KMS-11 (cell line): ENCODE results near the gene TBATA.

Experiments used
- H2AFZ ChIP-seq: fragments of 200-600 bp; sonication (generic); 2 replicates; pipeline ENCODE4 v1.6.1; 2016; ENCODE audit warnings: antibody characterized with exemption, mixed run types, low read depth
- H3K27ac ChIP-seq: fragments of 200-600 bp; sonication (generic); 2 replicates; pipeline ENCODE4 v1.6.1; 2016; ENCODE audit warnings: mild to moderate bottlenecking, mixed run types
- H3K27me3 ChIP-seq: fragments of 200-600 bp; sonication (generic); 2 replicates; pipeline ENCODE4 v1.6.1; 2017; ENCODE audit warnings: mild to moderate bottlenecking, low read depth, mixed run types, moderate library complexity; ENCODE audit not compliant: insufficient read depth
- H3K36me3 ChIP-seq: fragments of 200-600 bp; sonication (generic); 2 replicates; pipeline ENCODE4 v1.6.1; 2017; ENCODE audit warnings: mild to moderate bottlenecking, mixed run types; ENCODE audit not compliant: insufficient read depth
- H3K4me1 ChIP-seq: fragments of 200-600 bp; sonication (generic); 2 replicates; pipeline ENCODE4 v1.6.1; 2016; ENCODE audit warnings: mild to moderate bottlenecking, low read depth, mixed run types; ENCODE audit not compliant: poor library complexity, severe bottlenecking
- H3K4me2 ChIP-seq: fragments of 200-600 bp; sonication (generic); 2 replicates; pipeline ENCODE4 v1.7.0; 2016; ENCODE audit warnings: mild to moderate bottlenecking, mixed run types
- H3K4me3 ChIP-seq: fragments of 200-600 bp; sonication (generic); IDR thresholded peaks from 2 replicates; pipeline ENCODE4 v1.6.1; 2017; ENCODE audit warnings: low read depth, low read length, mixed read lengths; ENCODE audit not compliant: insufficient read depth
- H3K79me2 ChIP-seq: fragments of 200-600 bp; sonication (generic); 2 replicates; pipeline ENCODE4 v1.6.1; 2016; ENCODE audit warnings: low read depth, mixed run types; ENCODE audit not compliant: insufficient read depth
- H3K9ac ChIP-seq: fragments of 200-600 bp; sonication (generic); 2 replicates; pipeline ENCODE4 v1.6.1; 2016; ENCODE audit warnings: mild to moderate bottlenecking, mixed run types
- H4K20me1 ChIP-seq: fragments of 200-600 bp; sonication (generic); 2 replicates; pipeline ENCODE4 v1.6.1; 2016; ENCODE audit warnings: mild to moderate bottlenecking, mixed run types; ENCODE audit not compliant: insufficient read depth
- TF ChIP-seq, protein P1 (sequence below): fragments of 200-600 bp; sonication (generic); conservative IDR thresholded peaks from 2 replicates; pipeline ENCODE4 v1.6.1; 2017; ENCODE audit warnings: low read depth, mild to moderate bottlenecking, antibody characterized with exemption, low read length, moderate library complexity, mixed read lengths

The TBATA gene

DNA sequence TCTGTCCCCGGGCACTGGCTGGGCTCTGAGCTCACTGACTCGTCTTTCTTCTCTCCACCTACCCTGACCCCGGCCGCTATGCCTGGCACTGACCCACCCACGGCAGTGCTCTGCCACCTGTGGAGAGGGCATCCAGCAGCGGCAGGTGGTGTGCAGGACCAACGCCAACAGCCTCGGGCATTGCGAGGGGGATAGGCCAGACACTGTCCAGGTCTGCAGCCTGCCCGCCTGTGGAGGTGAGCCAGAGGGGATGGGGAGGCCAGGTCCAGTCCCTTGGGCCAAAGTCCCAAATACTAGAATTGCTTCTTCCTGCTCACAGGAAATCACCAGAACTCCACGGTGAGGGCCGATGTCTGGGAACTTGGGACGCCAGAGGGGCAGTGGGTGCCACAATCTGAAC is 27.3 kb downstream of the TBATA start:
- Histone ChIP-seq H3K4me1 (no peaks in the 10 kb centered on the region), H3K79me2 (no peaks in the 10 kb centered on the region), H3K36me3 (no peaks in the 10 kb centered on the region), H3K27ac (no peak overlapping the region), H4K20me1 (no peaks in the 10 kb centered on the region), H3K9ac (no peak overlapping the region), H3K4me3 (no peak overlapping the region), H2AFZ (no peak overlapping the region), H3K4me2 (no peak overlapping the region), H3K27me3 (no peaks in the 10 kb centered on the region; the same call in 1 of the 2 replicates)
- TF ChIP-seq, protein P1, sequence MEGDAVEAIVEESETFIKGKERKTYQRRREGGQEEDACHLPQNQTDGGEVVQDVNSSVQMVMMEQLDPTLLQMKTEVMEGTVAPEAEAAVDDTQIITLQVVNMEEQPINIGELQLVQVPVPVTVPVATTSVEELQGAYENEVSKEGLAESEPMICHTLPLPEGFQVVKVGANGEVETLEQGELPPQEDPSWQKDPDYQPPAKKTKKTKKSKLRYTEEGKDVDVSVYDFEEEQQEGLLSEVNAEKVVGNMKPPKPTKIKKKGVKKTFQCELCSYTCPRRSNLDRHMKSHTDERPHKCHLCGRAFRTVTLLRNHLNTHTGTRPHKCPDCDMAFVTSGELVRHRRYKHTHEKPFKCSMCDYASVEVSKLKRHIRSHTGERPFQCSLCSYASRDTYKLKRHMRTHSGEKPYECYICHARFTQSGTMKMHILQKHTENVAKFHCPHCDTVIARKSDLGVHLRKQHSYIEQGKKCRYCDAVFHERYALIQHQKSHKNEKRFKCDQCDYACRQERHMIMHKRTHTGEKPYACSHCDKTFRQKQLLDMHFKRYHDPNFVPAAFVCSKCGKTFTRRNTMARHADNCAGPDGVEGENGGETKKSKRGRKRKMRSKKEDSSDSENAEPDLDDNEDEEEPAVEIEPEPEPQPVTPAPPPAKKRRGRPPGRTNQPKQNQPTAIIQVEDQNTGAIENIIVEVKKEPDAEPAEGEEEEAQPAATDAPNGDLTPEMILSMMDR = no peak

DNA sequence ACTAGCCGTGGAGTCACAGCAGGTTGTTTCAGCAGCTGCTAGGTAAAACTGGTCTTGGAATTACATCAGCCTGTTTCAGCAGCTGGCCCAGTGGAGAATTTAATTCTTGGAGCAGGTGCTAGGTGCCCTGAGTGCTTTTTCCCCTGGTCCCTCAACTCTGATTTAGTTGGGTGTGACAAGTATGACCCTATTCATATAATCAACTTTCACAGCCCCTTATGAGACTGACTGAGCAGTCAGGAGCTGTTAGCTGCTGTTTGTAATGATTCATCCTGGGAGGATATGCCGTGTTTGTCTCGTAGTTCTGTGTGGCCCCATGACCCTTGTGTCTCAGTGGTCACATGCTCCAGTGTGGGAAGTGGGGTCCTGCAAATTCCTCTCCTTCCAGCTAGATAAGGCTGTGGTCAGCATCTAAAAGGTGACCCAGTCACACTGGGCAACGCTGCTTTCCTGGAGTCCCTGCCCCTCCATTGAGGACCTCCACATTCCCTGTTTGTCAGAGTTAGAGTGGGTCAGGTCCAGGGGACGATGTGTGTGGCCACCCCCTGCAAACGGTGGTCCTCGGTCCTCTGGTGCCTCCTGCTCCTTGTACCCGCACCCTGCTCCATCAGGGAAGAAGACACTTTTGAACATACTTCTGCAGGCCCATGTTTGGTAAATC is 28.3 kb downstream of the TBATA start:
- H3K27me3 ChIP-seq = no peaks in the 10 kb centered on the region; the same call in 1 of the 2 replicates
- H3K36me3 ChIP-seq = no peaks in the 10 kb centered on the region
- TF ChIP-seq, protein P1 = no peak
- H3K4me3 ChIP-seq = no peak overlapping the region
- no peak overlapping the region for H3K9ac ChIP-seq
- H3K4me2 ChIP-seq = no peak overlapping the region
- no peaks in the 10 kb centered on the region for H3K4me1 ChIP-seq
- no peaks in the 10 kb centered on the region for H4K20me1 ChIP-seq
- H3K79me2 ChIP-seq = no peaks in the 10 kb centered on the region
- H3K27ac ChIP-seq = no peak overlapping the region
- H2AFZ ChIP-seq = no peak overlapping the region

DNA sequence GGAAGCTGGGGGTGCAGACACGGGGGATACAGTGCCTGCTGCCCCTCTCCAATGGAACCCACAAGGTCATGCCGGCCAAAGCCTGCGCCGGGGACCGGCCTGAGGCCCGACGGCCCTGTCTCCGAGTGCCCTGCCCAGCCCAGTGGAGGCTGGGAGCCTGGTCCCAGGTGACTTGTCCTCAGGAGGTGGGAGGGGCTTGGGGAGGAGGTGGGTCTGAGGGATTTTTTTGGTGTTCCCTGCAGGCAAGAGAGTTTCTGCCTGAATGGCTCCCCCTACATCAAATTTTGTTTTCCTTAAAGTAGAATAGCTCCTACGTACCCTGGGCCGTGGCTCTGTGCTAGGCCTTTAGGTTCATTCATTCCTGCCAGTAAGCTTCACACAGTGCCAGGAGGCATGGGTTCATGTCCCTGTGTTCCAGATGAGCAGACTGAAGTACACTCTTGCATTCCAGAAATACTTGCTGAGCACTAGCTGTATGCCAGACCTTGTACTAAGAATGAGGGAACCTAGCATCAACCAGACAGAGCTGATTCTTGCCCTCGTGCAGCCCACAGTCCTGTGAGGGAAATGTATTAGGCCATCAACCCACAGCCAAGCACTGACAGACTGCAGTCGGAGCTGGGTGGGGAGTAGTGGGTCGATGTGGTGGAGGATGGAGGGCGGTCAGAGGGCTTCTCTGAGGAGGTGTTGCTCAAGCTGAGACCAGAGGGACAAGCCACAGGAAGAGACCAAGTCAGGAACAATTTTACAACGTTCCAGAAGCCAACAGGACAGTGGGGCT is 31.1 kb downstream of the TBATA start:
- Histone ChIP-seq H3K9ac (no peak overlapping the region), H3K27ac (no peak overlapping the region), H3K36me3 (no peaks in the 10 kb centered on the region), H3K79me2 (no peaks in the 10 kb centered on the region), H4K20me1 (no peaks in the 10 kb centered on the region), H3K4me1 (no peaks in the 10 kb centered on the region), H2AFZ (no peak overlapping the region), H3K27me3 (no peaks in the 10 kb centered on the region), H3K4me3 (no peak overlapping the region), H3K4me2 (no peak overlapping the region)
- TF ChIP-seq, protein P1 = no peak

DNA sequence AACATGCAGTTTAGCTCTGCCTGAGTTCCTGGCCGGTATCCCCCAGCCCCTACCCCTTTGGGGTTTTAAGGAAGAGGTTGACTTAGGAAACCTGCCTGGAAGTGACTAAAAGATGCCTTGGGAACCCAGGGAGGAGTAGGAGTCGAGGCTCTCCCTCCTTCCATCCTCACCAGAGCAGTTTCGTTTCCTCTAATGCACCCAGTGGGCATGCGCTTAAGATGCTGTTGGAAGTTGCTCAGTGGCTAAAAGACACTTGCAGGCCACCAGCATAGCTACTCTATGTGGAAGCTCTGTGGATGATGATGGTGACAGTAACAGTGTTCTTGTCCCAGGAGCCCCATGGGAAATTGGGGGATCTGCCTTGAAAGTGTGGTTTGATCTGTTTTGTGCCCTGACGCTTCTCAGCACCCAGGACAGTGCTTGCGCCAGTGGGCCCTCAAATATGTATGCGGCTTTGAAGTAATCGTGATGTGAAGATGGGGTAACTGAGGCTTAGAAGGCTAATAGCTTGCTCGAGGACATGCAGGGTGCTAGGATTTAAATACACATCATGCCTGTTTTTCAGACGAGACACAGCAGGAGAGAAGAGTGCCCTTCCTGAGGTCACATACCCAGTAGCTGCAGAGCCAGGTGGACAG is 32.0 kb downstream of the TBATA start:
- H3K4me1 ChIP-seq = no peaks in the 10 kb centered on the region
- H3K79me2 ChIP-seq = no peaks in the 10 kb centered on the region
- H3K27me3 ChIP-seq = no peaks in the 10 kb centered on the region
- no peaks in the 10 kb centered on the region for H4K20me1 ChIP-seq
- TF ChIP-seq, protein P1 = no peak
- H3K27ac ChIP-seq = no peak overlapping the region
- no peak overlapping the region for H2AFZ ChIP-seq
- H3K4me3 ChIP-seq = no peak overlapping the region
- no peak overlapping the region for H3K4me2 ChIP-seq
- H3K36me3 ChIP-seq = no peaks in the 10 kb centered on the region
- H3K9ac ChIP-seq = no peak overlapping the region
